ENCODE data around the gene MCUB. TPM values are rescaled to one million over a fixed set of nuclear protein-coding genes. Genes with fewer than 3 reads are reported as not detected.

MCUB gene
- total and polyA plus RNA-seq, 9 of the 15 experiments (the other 6 are each of a cell fraction or from before 2014, with no cell fraction given): 1.4 to 21.5 (median 5.4) TPM

DNA sequence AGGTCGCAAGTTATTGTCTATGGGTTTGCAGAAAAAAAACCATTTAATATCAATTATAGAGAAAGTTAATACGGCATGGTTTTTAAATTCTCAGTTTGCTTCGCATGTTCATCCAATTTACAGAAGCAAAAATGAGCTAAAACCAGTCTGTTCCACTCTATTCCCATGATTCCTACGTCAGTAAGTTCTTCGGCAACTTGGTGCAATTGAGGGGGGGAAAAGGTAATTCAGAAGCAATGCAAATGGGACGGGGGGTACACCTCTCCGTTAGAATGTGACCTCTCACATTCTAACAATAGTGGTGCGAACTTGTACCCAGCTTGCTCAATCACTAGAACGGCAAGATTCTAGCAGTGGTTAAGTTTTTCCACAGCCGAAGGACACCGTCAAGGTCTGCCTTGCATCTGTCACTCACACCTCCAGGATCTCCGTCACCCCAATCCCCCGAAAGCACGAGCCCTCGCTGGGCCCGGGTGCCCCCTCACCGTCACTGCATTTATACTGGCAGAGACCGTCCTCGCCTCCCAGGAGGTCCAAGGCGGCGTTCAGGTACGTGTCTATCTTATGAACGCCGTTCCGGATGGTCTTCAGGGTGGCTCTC lies 169.2 kb downstream of the MCUB start:
- Histone ChIP-seq H2AFZ (ENCODE audit: low read depth, low read length) (peak overlapping the region; percentile 94), H3K4me3 (peak overlapping the region; percentile 81), H3K4me2 (ENCODE audit: insufficient read depth, low read length) (peak overlapping the region; percentile 95), H3K9ac (ENCODE audit: insufficient read depth in 1 of 2, low read depth in 2 of 2, low read length in 2 of 2) (peak overlapping the region; percentile 76 to 96), H4K20me1 (replicated peaks; ENCODE audit: control insufficient read depth, insufficient read depth, low read length) (0 out of 2 replicates have a peak, but pooled peaks cover 3% of the 10 kb centered on the region), H3K9me3 (replicated peaks; ENCODE audit: control insufficient read depth, insufficient read depth, low read depth, low read length) (no peaks in the 10 kb centered on the region), H3K9me1 (ENCODE audit: control insufficient read depth, insufficient read depth, low read length) (no peaks in the 10 kb centered on the region), H3K4me1 (replicated peaks in 1 of 2; ENCODE audit: control insufficient read depth in 2 of 2, insufficient read depth in 2 of 2, low read length in 2 of 2) (peaks cover 8 to 26% of the 10 kb centered on the region in 2 experiments; a peak in 4 of 5 replicates), H3K79me2 (ENCODE audit: control insufficient read depth, insufficient read depth, low read length) (peaks cover 57% of the 10 kb centered on the region), H3K36me3 (ENCODE audit: control insufficient read depth, insufficient read depth, low read length) (peaks cover 30% of the 10 kb centered on the region), H3K27me3 (ENCODE audit: control insufficient read depth in 2 of 2, insufficient read depth in 2 of 2, low read length in 2 of 2) (no peaks in the 10 kb centered on the region), H3K27ac (ENCODE audit: extremely low read depth, low read depth, low read length) (peak overlapping the region; percentile 75)
- ATAC-seq (no peak), DNase-seq (ENCODE audit: extremely low read depth in 1 of 4, low spot score in 3 of 4) (peak; percentile 20 to 54 (median 26)), FAIRE-seq (no peak)
- CTCF ChIA-PET (ENCODE audit: low intra/inter-chr PET ratio): no interaction called here
- no TSS peak for BruUV-seq (replicated peaks)
- in situ Hi-C loops (cut with MboI) (no loop called here), intact Hi-C loops (cut with micrococcal nuclease) (loop anchor here (1.0 to 5.0 kb wide), 3 partner anchors 26 to 468 kb away; partner anchors contain the start of genes CASP6, ELOVL6 and GAR1)
- POLR2A ChIA-PET: interaction anchor here (0.8 to 3.4 kb wide), 3 partner anchors 11 to 24 kb away, joined by 3 to 14 read pairs (median 3); no protein-coding TSS in a partner anchor
- WGBS (ENCODE audit: insufficient coverage, low coverage, missing lambda C conversion rate): under 1% methylated on average over 20 of the region's 25 CpGs
- TF ChIP-seq NR2C2 (CRISPR knock-in tag; IDR thresholded peaks at IDR 0.05): no peak
- TF ChIP-seq NR2C2 (tag; IDR thresholded peaks at IDR 0.05): 0 out of 2 replicates have a peak, but pooled peaks have one; percentile 17
- no peak for TF ChIP-seq ZNF551 (CRISPR knock-in tag; IDR thresholded peaks at IDR 0.05)
- TF ChIP-seq, protein P1, sequence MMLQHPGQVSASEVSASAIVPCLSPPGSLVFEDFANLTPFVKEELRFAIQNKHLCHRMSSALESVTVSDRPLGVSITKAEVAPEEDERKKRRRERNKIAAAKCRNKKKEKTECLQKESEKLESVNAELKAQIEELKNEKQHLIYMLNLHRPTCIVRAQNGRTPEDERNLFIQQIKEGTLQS (IDR thresholded peaks at IDR 0.05): 0 out of 2 replicates have a peak, but pooled peaks have one; percentile 8
- TF ChIP-seq, protein P1 (CRISPR knock-in tag; conservative IDR thresholded peaks at IDR 0.05): no peak
- TF ChIP-seq, protein P2, sequence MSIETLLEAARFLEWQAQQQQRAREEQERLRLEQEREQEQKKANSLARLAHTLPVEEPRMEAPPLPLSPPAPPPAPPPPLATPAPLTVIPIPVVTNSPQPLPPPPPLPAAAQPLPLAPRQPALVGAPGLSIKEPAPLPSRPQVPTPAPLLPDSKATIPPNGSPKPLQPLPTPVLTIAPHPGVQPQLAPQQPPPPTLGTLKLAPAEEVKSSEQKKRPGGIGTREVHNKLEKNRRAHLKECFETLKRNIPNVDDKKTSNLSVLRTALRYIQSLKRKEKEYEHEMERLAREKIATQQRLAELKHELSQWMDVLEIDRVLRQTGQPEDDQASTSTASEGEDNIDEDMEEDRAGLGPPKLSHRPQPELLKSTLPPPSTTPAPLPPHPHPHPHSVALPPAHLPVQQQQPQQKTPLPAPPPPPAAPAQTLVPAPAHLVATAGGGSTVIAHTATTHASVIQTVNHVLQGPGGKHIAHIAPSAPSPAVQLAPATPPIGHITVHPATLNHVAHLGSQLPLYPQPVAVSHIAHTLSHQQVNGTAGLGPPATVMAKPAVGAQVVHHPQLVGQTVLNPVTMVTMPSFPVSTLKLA (conservative IDR thresholded peaks at IDR 0.05): peak in 1 of 2 experiments; percentile 19; a peak in 2 of 4 replicates
- peak in 1 of 2 experiments; percentile 64; a peak in 1 of 4 replicates for TF ChIP-seq HDAC1 (IDR thresholded peaks at IDR 0.05)
- TF ChIP-seq RBM22 (IDR thresholded peaks at IDR 0.05; ENCODE audit: low read depth, low read length, poor library complexity, severe bottlenecking): no peak
- TF ChIP-seq THRAP3 (IDR thresholded peaks at IDR 0.05; ENCODE audit: borderline replicate concordance): no peak
- peak in 1 of 2 experiments; percentile 45; a peak in 1 of 4 replicates for TF ChIP-seq MAZ (CRISPR knock-in tag; conservative IDR thresholded peaks at IDR 0.05 in 1 of 2, IDR thresholded peaks at IDR 0.05 in 1 of 2)
- TF ChIP-seq, protein P3, sequence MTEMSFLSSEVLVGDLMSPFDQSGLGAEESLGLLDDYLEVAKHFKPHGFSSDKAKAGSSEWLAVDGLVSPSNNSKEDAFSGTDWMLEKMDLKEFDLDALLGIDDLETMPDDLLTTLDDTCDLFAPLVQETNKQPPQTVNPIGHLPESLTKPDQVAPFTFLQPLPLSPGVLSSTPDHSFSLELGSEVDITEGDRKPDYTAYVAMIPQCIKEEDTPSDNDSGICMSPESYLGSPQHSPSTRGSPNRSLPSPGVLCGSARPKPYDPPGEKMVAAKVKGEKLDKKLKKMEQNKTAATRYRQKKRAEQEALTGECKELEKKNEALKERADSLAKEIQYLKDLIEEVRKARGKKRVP (CRISPR knock-in tag; IDR thresholded peaks at IDR 0.05): peak; percentile 66
- no peak for TF ChIP-seq MCM3 (IDR thresholded peaks at IDR 0.05)
- 0 out of 2 replicates have a peak, but pooled peaks have one; percentile 11 for TF ChIP-seq FOXP1 (CRISPR knock-in tag; IDR thresholded peaks at IDR 0.05)
- peak; percentile 37 for TF ChIP-seq EP400 (IDR thresholded peaks at IDR 0.05)
- TF ChIP-seq, protein P4, sequence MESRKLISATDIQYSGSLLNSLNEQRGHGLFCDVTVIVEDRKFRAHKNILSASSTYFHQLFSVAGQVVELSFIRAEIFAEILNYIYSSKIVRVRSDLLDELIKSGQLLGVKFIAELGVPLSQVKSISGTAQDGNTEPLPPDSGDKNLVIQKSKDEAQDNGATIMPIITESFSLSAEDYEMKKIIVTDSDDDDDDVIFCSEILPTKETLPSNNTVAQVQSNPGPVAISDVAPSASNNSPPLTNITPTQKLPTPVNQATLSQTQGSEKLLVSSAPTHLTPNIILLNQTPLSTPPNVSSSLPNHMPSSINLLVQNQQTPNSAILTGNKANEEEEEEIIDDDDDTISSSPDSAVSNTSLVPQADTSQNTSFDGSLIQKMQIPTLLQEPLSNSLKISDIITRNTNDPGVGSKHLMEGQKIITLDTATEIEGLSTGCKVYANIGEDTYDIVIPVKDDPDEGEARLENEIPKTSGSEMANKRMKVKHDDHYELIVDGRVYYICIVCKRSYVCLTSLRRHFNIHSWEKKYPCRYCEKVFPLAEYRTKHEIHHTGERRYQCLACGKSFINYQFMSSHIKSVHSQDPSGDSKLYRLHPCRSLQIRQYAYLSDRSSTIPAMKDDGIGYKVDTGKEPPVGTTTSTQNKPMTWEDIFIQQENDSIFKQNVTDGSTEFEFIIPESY (CRISPR knock-in tag; IDR thresholded peaks at IDR 0.05): 0 out of 2 replicates have a peak, but pooled peaks have one; percentile 25
- peak; percentile 36 for TF ChIP-seq SAP30 (IDR thresholded peaks at IDR 0.05; ENCODE audit: borderline replicate concordance, insufficient read depth, low read depth, low read length, poor library complexity, severe bottlenecking)
